ENCODE data around the gene STARD13. TPM values are rescaled to one million over a fixed set of nuclear protein-coding genes. Genes with fewer than 3 reads are reported as not detected.

The STARD13 gene
- total and polyA plus RNA-seq, 4 donors: 2.7 to 15.3 (median 5.7) TPM

DNA sequence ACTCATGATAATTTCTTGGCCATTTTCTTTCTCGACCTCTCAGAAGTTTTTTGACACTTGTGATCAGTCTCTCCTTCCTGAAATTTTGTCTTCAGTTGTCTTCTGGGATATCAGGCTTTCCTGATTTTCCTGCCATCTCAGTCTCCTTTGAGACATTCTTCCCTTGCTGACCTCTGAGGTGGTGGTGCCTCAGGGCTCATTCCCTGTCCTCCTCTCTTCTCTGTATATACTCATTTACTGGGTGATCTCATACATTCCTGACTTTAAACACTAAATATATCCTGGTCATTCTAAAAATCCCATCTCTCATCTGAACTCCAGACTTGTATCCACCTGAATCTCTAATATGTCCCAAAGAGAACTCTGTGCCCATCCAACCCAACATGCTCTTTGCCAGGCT is 31.3 kb upstream of the STARD13 start:
- Histone ChIP-seq H3K4me1 (ENCODE audit: control insufficient read depth in 4 of 4, insufficient read depth in 4 of 4, low read length in 3 of 4) (no peaks in the 10 kb centered on the region), H3K9me3 (ENCODE audit: control insufficient read depth in 4 of 4, low read length in 3 of 4) (no peaks in the 10 kb centered on the region), H3K27ac (ENCODE audit: low read depth in 1 of 2, low read length in 2 of 2) (no peak overlapping the region), H3K4me3 (ENCODE audit: low read depth in 1 of 3, low read length in 3 of 3) (no peak overlapping the region), H3K27me3 (ENCODE audit: control insufficient read depth in 4 of 4, insufficient read depth in 4 of 4, low read length in 3 of 4) (no peaks in the 10 kb centered on the region), H3K36me3 (ENCODE audit: control insufficient read depth in 4 of 4, insufficient read depth in 3 of 4, low read depth in 1 of 4, low read length in 3 of 4) (no peaks in the 10 kb centered on the region), H3K9ac (ENCODE audit: low read depth in 1 of 2, low read length in 2 of 2) (no peak overlapping the region)
- 91% methylated on average over 1 of the region's 1 CpG for WGBS
- DNase-seq (ENCODE audit: low spot score): no peak
- no peak for TF ChIP-seq FOXA1 (IDR thresholded peaks at IDR 0.05)
- no peak for TF ChIP-seq SP1 (IDR thresholded peaks at IDR 0.05)

DNA sequence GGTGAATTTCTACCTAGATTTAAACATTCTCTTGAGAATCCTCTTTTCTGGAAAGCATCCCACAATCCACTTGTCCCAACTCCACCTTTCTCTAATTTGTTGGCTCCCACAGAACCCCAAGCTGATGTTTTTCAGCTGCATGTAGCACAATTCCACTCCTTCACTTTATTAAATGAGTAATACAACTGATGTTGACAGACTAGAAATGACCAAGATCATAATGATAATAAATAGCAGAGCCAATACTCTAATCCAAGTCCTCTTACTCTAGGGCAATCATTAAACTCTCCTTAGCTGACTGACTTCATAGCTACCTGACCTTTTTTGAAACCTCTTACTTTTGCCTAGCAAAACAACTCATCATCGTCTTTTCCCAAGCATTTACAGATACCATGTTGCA is 27.9 kb upstream of the STARD13 start:
- no peaks in the 10 kb centered on the region for H3K27me3 ChIP-seq (ENCODE audit: control insufficient read depth in 4 of 4, insufficient read depth in 4 of 4, low read length in 3 of 4)
- H3K9ac ChIP-seq (ENCODE audit: low read depth in 1 of 2, low read length in 2 of 2): no peak overlapping the region
- no peak for DNase-seq (ENCODE audit: low spot score)
- H3K36me3 ChIP-seq (ENCODE audit: control insufficient read depth in 4 of 4, insufficient read depth in 3 of 4, low read depth in 1 of 4, low read length in 3 of 4): no peaks in the 10 kb centered on the region
- no peaks in the 10 kb centered on the region for H3K4me1 ChIP-seq (ENCODE audit: control insufficient read depth in 4 of 4, insufficient read depth in 4 of 4, low read length in 3 of 4)
- 95% methylated on average over 1 of the region's 1 CpG for WGBS
- no peaks in the 10 kb centered on the region for H3K9me3 ChIP-seq (ENCODE audit: control insufficient read depth in 4 of 4, low read length in 3 of 4)
- no peak overlapping the region for H3K4me3 ChIP-seq (ENCODE audit: low read depth in 1 of 3, low read length in 3 of 3)
- no peak overlapping the region for H3K27ac ChIP-seq (ENCODE audit: low read depth in 1 of 2, low read length in 2 of 2)
- TF ChIP-seq, protein P1, sequence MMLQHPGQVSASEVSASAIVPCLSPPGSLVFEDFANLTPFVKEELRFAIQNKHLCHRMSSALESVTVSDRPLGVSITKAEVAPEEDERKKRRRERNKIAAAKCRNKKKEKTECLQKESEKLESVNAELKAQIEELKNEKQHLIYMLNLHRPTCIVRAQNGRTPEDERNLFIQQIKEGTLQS (IDR thresholded peaks at IDR 0.05): no peak
- TF ChIP-seq SP1 (IDR thresholded peaks at IDR 0.05) (no peak), NR2F2 (IDR thresholded peaks at IDR 0.05) (no peak), GABPA (IDR thresholded peaks at IDR 0.05 in 1 of 2, conservative IDR thresholded peaks at IDR 0.05 in 1 of 2) (no peak), TAF1 (conservative IDR thresholded peaks at IDR 0.05) (no peak), EGR1 (IDR thresholded peaks at IDR 0.05; ENCODE audit: low read depth in 2 of 2) (no peak), JUND (IDR thresholded peaks at IDR 0.05) (no peak), FOXA2 (IDR thresholded peaks at IDR 0.05) (no peak), FOXA1 (IDR thresholded peaks at IDR 0.05) (no peak), HNF4A (conservative IDR thresholded peaks at IDR 0.05) (no peak)

DNA sequence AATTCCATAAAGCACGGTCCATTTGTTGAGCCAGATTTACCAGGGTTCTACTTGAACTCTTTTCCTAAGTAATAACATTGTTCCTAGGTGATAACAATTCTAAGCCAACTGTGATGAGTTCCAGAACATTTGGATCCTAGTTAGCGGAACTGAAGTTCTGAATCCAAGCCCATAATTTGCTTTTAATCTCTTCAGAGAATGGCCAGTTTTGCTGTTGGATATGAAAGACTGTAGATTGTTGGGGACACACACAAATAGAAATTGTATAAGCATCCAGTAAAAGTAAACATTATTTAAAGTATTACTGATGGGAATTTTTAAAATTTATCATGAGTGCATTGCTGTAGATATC is 27.3 kb upstream of the STARD13 start:
- no peak overlapping the region for H3K27ac ChIP-seq (ENCODE audit: low read depth in 1 of 2, low read length in 2 of 2)
- no peak for DNase-seq (ENCODE audit: low spot score)
- WGBS: 80% methylated on average over 2 of the region's 2 CpGs
- no peak overlapping the region for H3K9ac ChIP-seq (ENCODE audit: low read depth in 1 of 2, low read length in 2 of 2)
- H3K9me3 ChIP-seq (ENCODE audit: control insufficient read depth in 4 of 4, low read length in 3 of 4): no peaks in the 10 kb centered on the region
- TF ChIP-seq, protein P2, sequence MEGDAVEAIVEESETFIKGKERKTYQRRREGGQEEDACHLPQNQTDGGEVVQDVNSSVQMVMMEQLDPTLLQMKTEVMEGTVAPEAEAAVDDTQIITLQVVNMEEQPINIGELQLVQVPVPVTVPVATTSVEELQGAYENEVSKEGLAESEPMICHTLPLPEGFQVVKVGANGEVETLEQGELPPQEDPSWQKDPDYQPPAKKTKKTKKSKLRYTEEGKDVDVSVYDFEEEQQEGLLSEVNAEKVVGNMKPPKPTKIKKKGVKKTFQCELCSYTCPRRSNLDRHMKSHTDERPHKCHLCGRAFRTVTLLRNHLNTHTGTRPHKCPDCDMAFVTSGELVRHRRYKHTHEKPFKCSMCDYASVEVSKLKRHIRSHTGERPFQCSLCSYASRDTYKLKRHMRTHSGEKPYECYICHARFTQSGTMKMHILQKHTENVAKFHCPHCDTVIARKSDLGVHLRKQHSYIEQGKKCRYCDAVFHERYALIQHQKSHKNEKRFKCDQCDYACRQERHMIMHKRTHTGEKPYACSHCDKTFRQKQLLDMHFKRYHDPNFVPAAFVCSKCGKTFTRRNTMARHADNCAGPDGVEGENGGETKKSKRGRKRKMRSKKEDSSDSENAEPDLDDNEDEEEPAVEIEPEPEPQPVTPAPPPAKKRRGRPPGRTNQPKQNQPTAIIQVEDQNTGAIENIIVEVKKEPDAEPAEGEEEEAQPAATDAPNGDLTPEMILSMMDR (IDR thresholded peaks at IDR 0.05; ENCODE audit: low read depth, low read length, missing input control): no peak
- TF ChIP-seq HNF4G (IDR thresholded peaks at IDR 0.05) (no peak), NR2F2 (IDR thresholded peaks at IDR 0.05) (no peak), GABPA (IDR thresholded peaks at IDR 0.05 in 1 of 2, conservative IDR thresholded peaks at IDR 0.05 in 1 of 2) (no peak), FOXA1 (IDR thresholded peaks at IDR 0.05) (no peak), RXRA (IDR thresholded peaks at IDR 0.05) (no peak), EGR1 (IDR thresholded peaks at IDR 0.05; ENCODE audit: low read depth in 2 of 2) (no peak), YY1 (IDR thresholded peaks at IDR 0.05) (no peak), TAF1 (conservative IDR thresholded peaks at IDR 0.05) (no peak)
- TF ChIP-seq, protein P3, sequence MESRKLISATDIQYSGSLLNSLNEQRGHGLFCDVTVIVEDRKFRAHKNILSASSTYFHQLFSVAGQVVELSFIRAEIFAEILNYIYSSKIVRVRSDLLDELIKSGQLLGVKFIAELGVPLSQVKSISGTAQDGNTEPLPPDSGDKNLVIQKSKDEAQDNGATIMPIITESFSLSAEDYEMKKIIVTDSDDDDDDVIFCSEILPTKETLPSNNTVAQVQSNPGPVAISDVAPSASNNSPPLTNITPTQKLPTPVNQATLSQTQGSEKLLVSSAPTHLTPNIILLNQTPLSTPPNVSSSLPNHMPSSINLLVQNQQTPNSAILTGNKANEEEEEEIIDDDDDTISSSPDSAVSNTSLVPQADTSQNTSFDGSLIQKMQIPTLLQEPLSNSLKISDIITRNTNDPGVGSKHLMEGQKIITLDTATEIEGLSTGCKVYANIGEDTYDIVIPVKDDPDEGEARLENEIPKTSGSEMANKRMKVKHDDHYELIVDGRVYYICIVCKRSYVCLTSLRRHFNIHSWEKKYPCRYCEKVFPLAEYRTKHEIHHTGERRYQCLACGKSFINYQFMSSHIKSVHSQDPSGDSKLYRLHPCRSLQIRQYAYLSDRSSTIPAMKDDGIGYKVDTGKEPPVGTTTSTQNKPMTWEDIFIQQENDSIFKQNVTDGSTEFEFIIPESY (IDR thresholded peaks at IDR 0.05): no peak
- TF ChIP-seq, protein P1 (IDR thresholded peaks at IDR 0.05): no peak
- H3K27me3 ChIP-seq (ENCODE audit: control insufficient read depth in 4 of 4, insufficient read depth in 4 of 4, low read length in 3 of 4): no peaks in the 10 kb centered on the region
- H3K4me1 ChIP-seq (ENCODE audit: control insufficient read depth in 4 of 4, insufficient read depth in 4 of 4, low read length in 3 of 4): no peaks in the 10 kb centered on the region
- no peaks in the 10 kb centered on the region for H3K36me3 ChIP-seq (ENCODE audit: control insufficient read depth in 4 of 4, insufficient read depth in 3 of 4, low read depth in 1 of 4, low read length in 3 of 4)
- H3K4me3 ChIP-seq (ENCODE audit: low read depth in 1 of 3, low read length in 3 of 3): no peak overlapping the region

Data from liver (tissue), 9 donors.